ENCODE results near the gene IER3IP1. TPM values are rescaled to one million over a fixed set of nuclear protein-coding genes. Genes with fewer than 3 reads are reported as not detected.

The IER3IP1 gene
- total and polyA plus RNA-seq, 2 of the 13 experiments (the other 11 are each of a cell fraction or from before 2014, with no cell fraction given), result 18.7 to 26.1 TPM

DNA sequence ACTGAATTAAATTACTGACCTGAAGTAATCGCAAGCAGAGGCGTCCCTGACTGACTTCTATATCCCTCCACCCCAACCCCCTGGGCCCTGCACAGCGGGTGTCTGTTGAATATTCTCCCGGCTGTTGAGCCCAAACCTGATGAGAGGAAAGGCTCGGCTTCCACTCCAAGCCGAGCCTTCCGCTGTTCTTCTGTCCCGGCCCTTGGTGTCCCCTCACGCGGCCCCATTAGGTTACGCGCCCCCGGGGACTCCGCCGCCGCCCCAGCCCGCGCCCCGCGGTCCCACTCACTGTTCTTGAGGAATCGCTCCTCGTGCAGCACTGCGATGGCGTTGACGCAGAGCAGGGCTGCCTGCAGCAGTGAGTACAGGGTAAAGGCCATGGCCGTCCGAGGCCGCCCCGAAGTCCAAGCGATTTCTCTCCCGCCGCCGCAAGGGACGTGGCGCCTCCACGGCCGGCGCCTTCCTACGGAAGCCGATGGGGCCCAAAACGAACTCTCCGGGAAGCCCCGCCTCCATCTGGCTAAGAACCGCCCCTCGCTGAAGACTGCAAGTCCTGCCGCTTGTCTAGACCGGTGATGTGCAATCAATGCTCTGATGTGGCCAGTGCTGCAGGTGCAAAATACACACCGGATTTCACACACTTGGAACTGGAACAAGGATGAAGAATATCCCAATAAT lies at the start of gene IER3IP1 (continued):
- TF ChIP-seq TIGD3 (CRISPR knock-in tag; IDR thresholded peaks at IDR 0.05; ENCODE audit: borderline replicate concordance) (peak; percentile 67; the same call in 1 of the 2 replicates), AGO2 (optimal IDR thresholded peaks at IDR 0.05; ENCODE audit: low read depth, low read length) (peak; percentile 21), ZNF691 (CRISPR knock-in tag; IDR thresholded peaks at IDR 0.05; ENCODE audit: borderline replicate concordance, low read depth) (peak; percentile 74; the same call in 1 of the 2 replicates), JARID2 (CRISPR knock-in tag; IDR thresholded peaks at IDR 0.05; ENCODE audit: insufficient replicate concordance) (peak; percentile 68), KMT2B (CRISPR knock-in tag; IDR thresholded peaks at IDR 0.05) (peak; percentile 93), ZNF333 (CRISPR knock-in tag; IDR thresholded peaks at IDR 0.05; ENCODE audit: borderline replicate concordance) (no peak), NCOA1 (CRISPR knock-in tag; IDR thresholded peaks at IDR 0.05) (peak; percentile 64; the same call in 1 of the 2 replicates), TAF1 (CRISPR knock-in tag; IDR thresholded peaks at IDR 0.05) (peak; percentile 83), ZNF672 (CRISPR knock-in tag; IDR thresholded peaks at IDR 0.05) (no peak), ZBTB10 (CRISPR knock-in tag; IDR thresholded peaks at IDR 0.05; ENCODE audit: borderline replicate concordance) (peak; percentile 45; the same call in 1 of the 2 replicates)
- TF ChIP-seq, protein P1, sequence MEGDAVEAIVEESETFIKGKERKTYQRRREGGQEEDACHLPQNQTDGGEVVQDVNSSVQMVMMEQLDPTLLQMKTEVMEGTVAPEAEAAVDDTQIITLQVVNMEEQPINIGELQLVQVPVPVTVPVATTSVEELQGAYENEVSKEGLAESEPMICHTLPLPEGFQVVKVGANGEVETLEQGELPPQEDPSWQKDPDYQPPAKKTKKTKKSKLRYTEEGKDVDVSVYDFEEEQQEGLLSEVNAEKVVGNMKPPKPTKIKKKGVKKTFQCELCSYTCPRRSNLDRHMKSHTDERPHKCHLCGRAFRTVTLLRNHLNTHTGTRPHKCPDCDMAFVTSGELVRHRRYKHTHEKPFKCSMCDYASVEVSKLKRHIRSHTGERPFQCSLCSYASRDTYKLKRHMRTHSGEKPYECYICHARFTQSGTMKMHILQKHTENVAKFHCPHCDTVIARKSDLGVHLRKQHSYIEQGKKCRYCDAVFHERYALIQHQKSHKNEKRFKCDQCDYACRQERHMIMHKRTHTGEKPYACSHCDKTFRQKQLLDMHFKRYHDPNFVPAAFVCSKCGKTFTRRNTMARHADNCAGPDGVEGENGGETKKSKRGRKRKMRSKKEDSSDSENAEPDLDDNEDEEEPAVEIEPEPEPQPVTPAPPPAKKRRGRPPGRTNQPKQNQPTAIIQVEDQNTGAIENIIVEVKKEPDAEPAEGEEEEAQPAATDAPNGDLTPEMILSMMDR (CRISPR knock-in tag; IDR thresholded peaks at IDR 0.05), result peak; percentile 29
- TF ChIP-seq, protein P2, sequence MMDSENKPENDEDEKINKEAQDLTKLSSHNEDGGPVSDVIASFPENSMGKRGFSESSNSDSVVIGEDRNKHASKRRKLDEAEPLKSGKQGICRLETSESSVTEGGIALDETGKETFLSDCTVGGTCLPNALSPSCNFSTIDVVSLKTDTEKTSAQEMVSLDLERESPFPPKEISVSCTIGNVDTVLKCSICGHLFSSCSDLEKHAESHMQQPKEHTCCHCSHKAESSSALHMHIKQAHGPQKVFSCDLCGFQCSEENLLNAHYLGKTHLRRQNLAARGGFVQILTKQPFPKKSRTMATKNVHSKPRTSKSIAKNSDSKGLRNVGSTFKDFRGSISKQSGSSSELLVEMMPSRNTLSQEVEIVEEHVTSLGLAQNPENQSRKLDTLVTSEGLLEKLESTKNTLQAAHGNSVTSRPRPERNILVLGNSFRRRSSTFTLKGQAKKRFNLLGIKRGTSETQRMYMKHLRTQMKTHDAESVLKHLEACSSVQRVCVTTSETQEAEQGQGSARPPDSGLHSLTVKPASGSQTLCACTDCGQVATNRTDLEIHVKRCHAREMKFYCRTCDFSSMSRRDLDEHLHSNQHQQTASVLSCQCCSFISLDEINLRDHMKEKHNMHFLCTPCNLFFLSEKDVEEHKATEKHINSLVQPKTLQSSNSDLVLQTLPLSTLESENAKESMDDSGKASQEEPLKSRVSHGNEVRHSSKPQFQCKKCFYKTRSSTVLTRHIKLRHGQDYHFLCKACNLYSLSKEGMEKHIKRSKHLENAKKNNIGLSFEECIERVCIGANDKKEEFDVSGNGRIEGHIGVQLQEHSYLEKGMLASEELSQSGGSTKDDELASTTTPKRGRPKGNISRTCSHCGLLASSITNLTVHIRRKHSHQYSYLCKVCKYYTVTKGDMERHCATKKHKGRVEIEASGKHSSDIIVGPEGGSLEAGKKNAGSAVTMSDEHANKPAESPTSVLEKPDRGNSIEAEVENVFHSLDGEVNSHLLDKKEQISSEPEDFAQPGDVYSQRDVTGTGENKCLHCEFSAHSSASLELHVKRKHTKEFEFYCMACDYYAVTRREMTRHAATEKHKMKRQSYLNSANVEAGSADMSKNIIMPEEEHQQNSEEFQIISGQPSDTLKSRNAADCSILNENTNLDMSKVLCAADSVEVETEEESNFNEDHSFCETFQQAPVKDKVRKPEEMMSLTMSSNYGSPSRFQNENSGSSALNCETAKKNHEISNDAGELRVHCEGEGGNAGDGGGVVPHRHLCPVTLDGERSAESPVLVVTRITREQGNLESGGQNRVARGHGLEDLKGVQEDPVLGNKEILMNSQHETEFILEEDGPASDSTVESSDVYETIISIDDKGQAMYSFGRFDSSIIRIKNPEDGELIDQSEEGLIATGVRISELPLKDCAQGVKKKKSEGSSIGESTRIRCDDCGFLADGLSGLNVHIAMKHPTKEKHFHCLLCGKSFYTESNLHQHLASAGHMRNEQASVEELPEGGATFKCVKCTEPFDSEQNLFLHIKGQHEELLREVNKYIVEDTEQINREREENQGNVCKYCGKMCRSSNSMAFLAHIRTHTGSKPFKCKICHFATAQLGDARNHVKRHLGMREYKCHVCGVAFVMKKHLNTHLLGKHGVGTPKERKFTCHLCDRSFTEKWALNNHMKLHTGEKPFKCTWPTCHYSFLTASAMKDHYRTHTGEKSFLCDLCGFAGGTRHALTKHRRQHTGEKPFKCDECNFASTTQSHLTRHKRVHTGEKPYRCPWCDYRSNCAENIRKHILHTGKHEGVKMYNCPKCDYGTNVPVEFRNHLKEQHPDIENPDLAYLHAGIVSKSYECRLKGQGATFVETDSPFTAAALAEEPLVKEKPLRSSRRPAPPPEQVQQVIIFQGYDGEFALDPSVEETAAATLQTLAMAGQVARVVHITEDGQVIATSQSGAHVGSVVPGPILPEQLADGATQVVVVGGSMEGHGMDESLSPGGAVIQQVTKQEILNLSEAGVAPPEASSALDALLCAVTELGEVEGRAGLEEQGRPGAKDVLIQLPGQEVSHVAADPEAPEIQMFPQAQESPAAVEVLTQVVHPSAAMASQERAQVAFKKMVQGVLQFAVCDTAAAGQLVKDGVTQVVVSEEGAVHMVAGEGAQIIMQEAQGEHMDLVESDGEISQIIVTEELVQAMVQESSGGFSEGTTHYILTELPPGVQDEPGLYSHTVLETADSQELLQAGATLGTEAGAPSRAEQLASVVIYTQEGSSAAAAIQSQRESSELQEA (CRISPR knock-in tag; IDR thresholded peaks at IDR 0.05; ENCODE audit: not compliant biosample characterization), result peak; percentile 55
